Measurements from ENCODE around the gene KIF26B. TPM values are rescaled to one million over a fixed set of nuclear protein-coding genes. Genes with fewer than 3 reads are reported as not detected.

The KIF26B gene
- total and polyA plus RNA-seq, 10 of the 15 experiments (the other 5 are each of a cell fraction or from before 2014, with no cell fraction given), result 0.35 to 11.6 (median 2.2) TPM

- DNase-seq (ENCODE audit: low read depth, low spot score) (no peak), FAIRE-seq (no peak), ATAC-seq (no peak)
- TF ChIP-seq EED (IDR thresholded peaks at IDR 0.05; ENCODE audit: low read depth) (no peak), CREM (IDR thresholded peaks at IDR 0.05; ENCODE audit: low read depth) (no peak), TCF7 (IDR thresholded peaks at IDR 0.05; ENCODE audit: borderline replicate concordance) (no peak), JUNB (IDR thresholded peaks at IDR 0.05) (no peak), PKNOX1 (IDR thresholded peaks at IDR 0.05) (no peak), FOS (IDR thresholded peaks at IDR 0.05; ENCODE audit: borderline replicate concordance, extremely low read depth, insufficient read length) (no peak), SREBF2 (IDR thresholded peaks at IDR 0.05; ENCODE audit: low read length) (no peak), ZNF24 (IDR thresholded peaks at IDR 0.05) (no peak), KAT2A (conservative IDR thresholded peaks at IDR 0.05; ENCODE audit: control insufficient read depth, low read depth, low read length) (no peak), SMARCA5 (IDR thresholded peaks at IDR 0.05) (no peak), BCL11A (IDR thresholded peaks at IDR 0.05; ENCODE audit: low read depth, low read length) (no peak), NKRF (conservative IDR thresholded peaks at IDR 0.05) (no peak), NRF1 (conservative IDR thresholded peaks at IDR 0.05; ENCODE audit: low read depth, low read length) (no peak), TCF12 (IDR thresholded peaks at IDR 0.05; ENCODE audit: low read depth, low read length) (no peak), ZSCAN29 (IDR thresholded peaks at IDR 0.05) (no peak)
- ChIA-PET CTCF (interaction anchor here (2.2 kb wide), 1 partner anchor 16 kb away, joined by 9 read pairs; no protein-coding TSS in a partner anchor), RAD21 (ENCODE audit: unreplicated experiment) (interaction anchor here (0.6 kb wide), 1 partner anchor 836 kb away, joined by 3 read pairs; no protein-coding TSS in a partner anchor), SMC1A (ENCODE audit: uncharacterized antibody, unreplicated experiment) (no interaction called here), POLR2A (interaction anchor here (0.6 kb wide), 1 partner anchor 323 kb away, joined by 7 read pairs; no protein-coding TSS in a partner anchor)
- BruUV-seq (replicated peaks), result no TSS peak
- Histone ChIP-seq H3K79me2 (ENCODE audit: control insufficient read depth, insufficient read depth, low read length) (no peaks in the 10 kb centered on the region), H4K20me1 (ENCODE audit: control insufficient read depth, insufficient read depth) (no peaks in the 10 kb centered on the region), H2AFZ (ENCODE audit: control insufficient read depth, low read depth, low read length) (no peak overlapping the region), H3K36me3 (ENCODE audit: control insufficient read depth in 2 of 2, insufficient read depth in 2 of 2, low read length in 1 of 2) (no peaks in the 10 kb centered on the region), H3K4me3 (no peak overlapping the region), H3K4me2 (ENCODE audit: control insufficient read depth, insufficient read depth) (no peak overlapping the region), H3K27ac (ENCODE audit: control insufficient read depth, insufficient read depth) (no peak overlapping the region), H3K4me1 (ENCODE audit: control insufficient read depth, insufficient read depth, low read length) (no peaks in the 10 kb centered on the region), H3K9me3 (replicated peaks; ENCODE audit: control insufficient read depth, insufficient read depth, low read length) (no peaks in the 10 kb centered on the region; the same call in 2 of the 3 replicates), H3K9ac (ENCODE audit: control insufficient read depth, insufficient read depth, low read length) (no peak overlapping the region), H3K27me3 (replicated peaks in 1 of 2; ENCODE audit: control insufficient read depth in 2 of 2, insufficient read depth in 2 of 2, low read length in 1 of 2) (peaks cover 0 to 5% of the 10 kb centered on the region in 2 experiments; a peak in 3 of 4 replicates)
- intact Hi-C loops (cut with micrococcal nuclease; ENCODE audit: unreplicated experiment) (no loop called here), in situ Hi-C loops (cut with MboI) (no loop called here)
- WGBS (ENCODE audit: insufficient coverage, insufficient replicate concordance, low lambda C conversion rate, missing lambda C conversion rate), result 24% methylated on average over 7 of the region's 7 CpGs
These were observed 14.6 kb downstream of the KIF26B start for GRCh38 chr1:245169376-245169775.
